H1 (cell line): ENCODE measurements around the gene ENO3. TPM values are rescaled to one million over a fixed set of nuclear protein-coding genes. Genes with fewer than 3 reads are reported as not detected.

ENCODE experiments used
- CTCF ChIA-PET: fragments of 300-600 bp; sonication (Branson Sonifier 250); formaldehyde crosslinking; loops from one replicate; lab custom pipeline; 2021; ENCODE audit not compliant: partially characterized antibody; lab: Charles Lee
- POLR2A ChIA-PET: fragments of 300-600 bp; sonication (Branson Sonifier 250); formaldehyde crosslinking; loops from one replicate; lab custom pipeline; 2021; ENCODE audit warnings: inconsistent platforms; ENCODE audit not compliant: partially characterized antibody; lab: Charles Lee
- DNase-seq, 2 experiments: peaks; one replicate each; pipeline versions ENCODE4 v3.0.0 to v3.0.0-alpha.2; 2010 to 2022; ENCODE audit warnings: low spot score in 2 of 2, low read depth in 1 of 2, mixed read lengths in 1 of 2
- FAIRE-seq: peaks from 2 replicates; lab custom pipeline; 2011; peaks lifted over from hg19 to GRCh38; lab: Jason Lieb, UNC
- H2AFZ ChIP-seq: 2 replicates; pipeline ENCODE4 v1.8.1; 2012; ENCODE audit warnings: low read length, inconsistent platforms
- H2AK5ac ChIP-seq: 2 replicates; pipeline ENCODE4 v1.6.1; 2013; ENCODE audit warnings: low read depth, low read length
- H2BK120ac ChIP-seq: replicated peaks from 2 replicates; pipeline ENCODE3; 2013; ENCODE audit warnings: low read depth, low read length, inconsistent platforms
- H2BK12ac ChIP-seq: 2 replicates; pipeline ENCODE4 v1.6.1; 2013; ENCODE audit warnings: low read depth, low read length
- H2BK15ac ChIP-seq: 2 replicates; pipeline ENCODE4 v1.6.1; 2013; ENCODE audit warnings: low read length
- H2BK20ac ChIP-seq: 2 replicates; pipeline ENCODE4 v1.6.1; 2013; ENCODE audit warnings: low read length
- H2BK5ac ChIP-seq: 2 replicates; pipeline ENCODE4 v1.6.1; 2013; ENCODE audit warnings: low read depth, low read length
- H3K14ac ChIP-seq: 2 replicates; pipeline ENCODE4 v1.6.1; 2013; ENCODE audit warnings: inconsistent platforms; ENCODE audit not compliant: insufficient read length
- H3K18ac ChIP-seq: 2 replicates; pipeline ENCODE4 v1.6.1; 2013; ENCODE audit warnings: low read length; ENCODE audit errors: extremely low read depth
- H3K23ac ChIP-seq: 2 replicates; pipeline ENCODE4 v1.6.1; 2013; ENCODE audit warnings: inconsistent platforms; ENCODE audit not compliant: insufficient read length
- H3K23me2 ChIP-seq: 2 replicates; pipeline ENCODE4 v1.6.1; 2013; ENCODE audit warnings: low read depth, low read length
- H3K27ac ChIP-seq: 2 replicates; pipeline ENCODE4 v1.6.1; 2011; ENCODE audit warnings: low read depth, low read length, inconsistent platforms
- H3K27me3 ChIP-seq, 4 experiments: replicated peaks in 1 of 4; 1 replicate in 1 of 4; 2 replicates in 3 of 4; pipeline versions ENCODE4 v1.6.1 to v1.8.1; 2011 to 2013; ENCODE audit warnings: low read length in 3 of 4, mild to moderate bottlenecking in 3 of 4, inconsistent platforms in 2 of 4, mixed read lengths in 2 of 4, moderate library complexity in 1 of 4; ENCODE audit not compliant: control insufficient read depth in 3 of 4, insufficient read depth in 3 of 4; ENCODE audit errors: extremely low read depth in 1 of 4
- H3K36me3 ChIP-seq, 4 experiments: 2 replicates each; pipeline versions ENCODE4 v1.6.1 to v1.8.1; 2011 to 2013; ENCODE audit warnings: mild to moderate bottlenecking in 4 of 4, low read length in 3 of 4, moderate library complexity in 2 of 4, control low read depth in 1 of 4, inconsistent platforms in 1 of 4; ENCODE audit not compliant: insufficient read depth in 4 of 4, control insufficient read depth in 2 of 4
- H3K4ac ChIP-seq: replicated peaks from 2 replicates; pipeline ENCODE3; 2013; ENCODE audit warnings: low read length, low read depth, mixed read lengths, inconsistent platforms; ENCODE audit not compliant: insufficient read length
- H3K4me1 ChIP-seq, 4 experiments: replicated peaks in 1 of 4; 1 replicate in 1 of 4; 2 replicates in 3 of 4; pipeline versions ENCODE4 v1.6.1 to v1.8.1; 2011 to 2013; ENCODE audit warnings: low read length in 3 of 4, inconsistent platforms in 2 of 4, mixed read lengths in 1 of 4; ENCODE audit not compliant: insufficient read depth in 4 of 4, control insufficient read depth in 3 of 4
- H3K4me2 ChIP-seq, 2 experiments: 2 replicates each; pipeline versions ENCODE4 v1.6.1 to v1.8.1; 2011 to 2013; ENCODE audit warnings: low read depth in 2 of 2, low read length in 2 of 2, control low read depth in 1 of 2, inconsistent platforms in 1 of 2, mild to moderate bottlenecking in 1 of 2; ENCODE audit not compliant: insufficient read depth in 1 of 2
- H3K4me3 ChIP-seq, 4 experiments: fragments of 200-600, 300-600 bp in 1 of 4; sonication (generic), shearing (Covaris generic), sonication (Bioruptor Twin) in 1 of 4; 2 replicates each; pipeline versions ENCODE4 v1.5.1 to v1.8.1; 2011 to 2016; ENCODE audit warnings: low read length in 4 of 4, low read depth in 3 of 4, control low read depth in 2 of 4, inconsistent platforms in 2 of 4, mild to moderate bottlenecking in 2 of 4, mixed read lengths in 1 of 4, moderate library complexity in 1 of 4; ENCODE audit not compliant: insufficient read depth in 2 of 4; ENCODE audit errors: extremely low read depth in 1 of 4
- H3K56ac ChIP-seq: replicated peaks from 2 replicates; pipeline ENCODE3; 2013; ENCODE audit warnings: low read depth, mild to moderate bottlenecking, mixed read lengths, low read length, inconsistent platforms; ENCODE audit not compliant: insufficient read length
- H3K79me1 ChIP-seq: 2 replicates; pipeline ENCODE4 v1.6.1; 2013; ENCODE audit warnings: low read depth, low read length, control low read depth
- H3K79me2 ChIP-seq, 2 experiments: 2 replicates each; pipeline versions ENCODE4 v1.6.1 to v1.8.1; 2012 to 2013; ENCODE audit warnings: low read length in 2 of 2, mild to moderate bottlenecking in 2 of 2, inconsistent platforms in 1 of 2; ENCODE audit not compliant: insufficient read depth in 2 of 2, control insufficient read depth in 1 of 2
- H3K9ac ChIP-seq, 4 experiments: replicated peaks in 1 of 4; 1 replicate in 1 of 4; 2 replicates in 3 of 4; pipeline versions ENCODE4 v1.6.1 to v1.8.1; 2011 to 2013; ENCODE audit warnings: low read depth in 3 of 4, low read length in 3 of 4, control low read depth in 2 of 4, mild to moderate bottlenecking in 2 of 4, moderate library complexity in 2 of 4, inconsistent platforms in 1 of 4; ENCODE audit errors: extremely low read depth in 1 of 4
- H3K9me3 ChIP-seq, 2 experiments: 2 replicates each; pipeline versions ENCODE4 v1.6.1 to v1.8.1; 2012 to 2013; ENCODE audit warnings: mild to moderate bottlenecking in 2 of 2, moderate library complexity in 2 of 2, control low read depth in 1 of 2, inconsistent platforms in 1 of 2, low read depth in 1 of 2, low read length in 1 of 2, mixed read lengths in 1 of 2; ENCODE audit not compliant: insufficient read depth in 2 of 2
- H4K20me1 ChIP-seq, 2 experiments: replicated peaks in 1 of 2; 2 replicates each; pipeline versions ENCODE3 to v1.8.1; 2011 to 2013; ENCODE audit warnings: inconsistent platforms in 2 of 2, low read length in 2 of 2, mild to moderate bottlenecking in 1 of 2; ENCODE audit not compliant: insufficient read depth in 2 of 2, control insufficient read depth in 1 of 2
- H4K5ac ChIP-seq: 2 replicates; pipeline ENCODE4 v1.6.1; 2013; ENCODE audit warnings: low read length, low read depth, mixed read lengths, inconsistent platforms; ENCODE audit not compliant: insufficient read length
- H4K8ac ChIP-seq: 2 replicates; pipeline ENCODE4 v1.8.0; 2013; ENCODE audit warnings: mild to moderate bottlenecking, moderate library complexity, low read length, inconsistent platforms; ENCODE audit not compliant: insufficient read depth; ENCODE audit errors: extremely low read depth
- H4K91ac ChIP-seq: replicated peaks from 2 replicates; pipeline ENCODE3; 2013; ENCODE audit warnings: low read length, mixed read lengths, inconsistent platforms; ENCODE audit not compliant: insufficient read length
- CREB1 ChIP-seq: IDR thresholded peaks from 2 replicates; pipeline ENCODE4 v1.6.1; 2012; ENCODE audit warnings: inconsistent platforms
- FOSL1 ChIP-seq: IDR thresholded peaks from 2 replicates; pipeline ENCODE4 v1.6.1; 2011; ENCODE audit warnings: mild to moderate bottlenecking, low read depth, low read length, moderate library complexity; ENCODE audit not compliant: insufficient read depth
- JUND ChIP-seq: IDR thresholded peaks from 2 replicates; pipeline ENCODE4 v1.6.1; 2011; ENCODE audit warnings: mild to moderate bottlenecking, improper control_type of control experiment, low read length
- KDM1A ChIP-seq: fragments of 200-600, 300-600 bp; sonication (generic); IDR thresholded peaks from 2 replicates; pipeline ENCODE4 v1.7.1; 2016; ENCODE audit warnings: mild to moderate bottlenecking, low read length, borderline replicate concordance
- PHF8 ChIP-seq: fragments of 200-600 bp; sonication (generic); conservative IDR thresholded peaks from 2 replicates; pipeline ENCODE4 v1.7.1; 2012; ENCODE audit warnings: low read depth, mild to moderate bottlenecking, inconsistent platforms, low read length, moderate library complexity
- SIN3A ChIP-seq, 2 experiments: IDR thresholded peaks in 1 of 2; conservative IDR thresholded peaks in 1 of 2; 2 replicates each; pipeline ENCODE4 v1.6.1; 2011 to 2012; ENCODE audit warnings: low read length in 2 of 2, improper control_type of control experiment in 1 of 2, low read depth in 1 of 2, mild to moderate bottlenecking in 1 of 2
- SRF ChIP-seq: IDR thresholded peaks from 2 replicates; pipeline ENCODE4 v1.6.1; 2011; ENCODE audit warnings: mild to moderate bottlenecking, low read depth, low read length, moderate library complexity
- WGBS, 2 experiments: shearing (Covaris generic) in 1 of 2; methylation state at CpG; one replicate each; pipeline versions ENCODE4 v1.1.6 to v1.1.7; 2013 to 2015; ENCODE audit warnings: low lambda C conversion rate in 2 of 2, mixed read lengths in 2 of 2, inconsistent platforms in 1 of 2, low coverage in 1 of 2, missing lambda C conversion rate in 1 of 2; ENCODE audit not compliant: insufficient replicate concordance in 2 of 2, insufficient coverage in 1 of 2, insufficient read length in 1 of 2; ENCODE audit errors: extremely low coverage in 1 of 2, missing lambda C conversion rate in 1 of 2; 5-methylcytosine and 5-hydroxymethylcytosine counted together
- polyA plus RNA-seq, 7 experiments: library from polyadenylated mRNA; depleted of rRNA in 3 of 7; stranded (reverse) in 5 of 7; unstranded in 2 of 7; fragments of >200 nt in 5 of 7; fragments of 200-250 nt in 2 of 7; gene quantifications; 1 replicate in 5 of 7; 2 replicates in 1 of 7; 4 replicates in 1 of 7; pipeline versions ENCODE4 v1.2.1 to v1.2.3, GENCODE V29; 2011 to 2013; ENCODE audit warnings: missing spikeins in 2 of 7, mixed read lengths in 2 of 7
- total RNA-seq: library from RNA; stranded (reverse); fragmentation: NEBNext Ultra II Directional; extraction: Animal tissue kit (Norgen Biotek cat#: 25700); gene quantifications from 2 replicates; pipeline ENCODE4 v1.2.1, GENCODE V29; 2021

Gene ENO3
- total and polyA plus RNA-seq, 2 of the 8 experiments (the other 6 are each of a cell fraction or from before 2014, with no cell fraction given) = 25.0 to 25.7 TPM

- Histone ChIP-seq H3K9me3 (no peaks in the 10 kb centered on the region), H4K91ac (no peak overlapping the region), H3K23me2 (peaks cover 2% of the 10 kb centered on the region; the same call in 1 of the 2 replicates), H2BK15ac (0 out of 2 replicates have a peak overlapping the region, but pooled peaks have one; percentile 37), H3K79me1 (no peaks in the 10 kb centered on the region), H3K14ac (no peak overlapping the region), H4K20me1 (peaks cover 0 to 2% of the 10 kb centered on the region in 2 experiments), H3K56ac (no peak overlapping the region), H3K9ac (no peak overlapping the region; a peak in 1 of 7 replicates), H3K4me3 (no peak overlapping the region), H3K27ac (no peak overlapping the region), H3K36me3 (no peaks in the 10 kb centered on the region; a peak in 1 of 8 replicates), H2AK5ac (no peak overlapping the region), H3K27me3 (peaks cover 0 to 20% (median 18%) of the 10 kb centered on the region in 4 experiments; a peak in 6 of 7 replicates), H2BK20ac (no peak overlapping the region), H4K5ac (no peak overlapping the region), H2AFZ (no peak overlapping the region), H3K79me2 (no peaks in the 10 kb centered on the region), H3K4me1 (peaks cover 0 to 4% (median 3%) of the 10 kb centered on the region in 4 experiments; a peak in 3 of 7 replicates), H2BK120ac (no peak overlapping the region), H3K4ac (no peak overlapping the region), H4K8ac (no peak overlapping the region), H2BK12ac (no peak overlapping the region), H3K23ac (no peak overlapping the region), H3K4me2 (no peak overlapping the region; a peak in 1 of 4 replicates), H2BK5ac (0 out of 2 replicates have a peak overlapping the region, but pooled peaks have one; percentile 56), H3K18ac (0 out of 2 replicates have a peak overlapping the region, but pooled peaks have one; percentile 36)
- 63% methylated on average over 5 of the region's 6 CpGs; no CpG with 5 or more reads in 1 of the 2 experiments for WGBS, 2 experiments
- CTCF ChIA-PET = interaction anchor here (0.6 to 4.7 kb wide), 27 partner anchors 9 to 670 kb away, joined by 3 to 43 read pairs (median 5); partner anchors contain the start of genes C17orf107, CAMTA2, INCA1 and KIF1C
- peak; percentile 92 for FAIRE-seq
- peak in 1 of 2 experiments; percentile 73 for DNase-seq
- POLR2A ChIA-PET = interaction anchor here (0.6 to 6.1 kb wide), 11 partner anchors 8 to 98 kb away, joined by 3 to 62 read pairs (median 6); partner anchors contain the start of genes INCA1, KIF1C, PFN1 and RNF167
- TF ChIP-seq FOSL1 (no peak), PHF8 (no peak), SIN3A (conservative IDR thresholded peaks at IDR 0.05 in 1 of 2, IDR thresholded peaks at IDR 0.05 in 1 of 2; ENCODE audit: low read depth in 1 of 2, low read length in 2 of 2) (0 out of 4 replicates have a peak, but pooled peaks of 1 of the 2 experiments have one; percentile 18), JUND (no peak), SRF (0 out of 2 replicates have a peak, but pooled peaks have one; percentile 9), KDM1A (no peak), CREB1 (no peak)
These were observed 29.8 kb downstream of the ENO3 start for GRCh38 chr17:4980644-4981216.
